ENCODE measurements around the gene PAPOLG.
"Not testable (repeated sequence)": the region's sequence is repeated elsewhere in the genome, so short reads cannot be mapped to it uniquely, and the experiment has no call there.

PAPOLG gene

DNA sequence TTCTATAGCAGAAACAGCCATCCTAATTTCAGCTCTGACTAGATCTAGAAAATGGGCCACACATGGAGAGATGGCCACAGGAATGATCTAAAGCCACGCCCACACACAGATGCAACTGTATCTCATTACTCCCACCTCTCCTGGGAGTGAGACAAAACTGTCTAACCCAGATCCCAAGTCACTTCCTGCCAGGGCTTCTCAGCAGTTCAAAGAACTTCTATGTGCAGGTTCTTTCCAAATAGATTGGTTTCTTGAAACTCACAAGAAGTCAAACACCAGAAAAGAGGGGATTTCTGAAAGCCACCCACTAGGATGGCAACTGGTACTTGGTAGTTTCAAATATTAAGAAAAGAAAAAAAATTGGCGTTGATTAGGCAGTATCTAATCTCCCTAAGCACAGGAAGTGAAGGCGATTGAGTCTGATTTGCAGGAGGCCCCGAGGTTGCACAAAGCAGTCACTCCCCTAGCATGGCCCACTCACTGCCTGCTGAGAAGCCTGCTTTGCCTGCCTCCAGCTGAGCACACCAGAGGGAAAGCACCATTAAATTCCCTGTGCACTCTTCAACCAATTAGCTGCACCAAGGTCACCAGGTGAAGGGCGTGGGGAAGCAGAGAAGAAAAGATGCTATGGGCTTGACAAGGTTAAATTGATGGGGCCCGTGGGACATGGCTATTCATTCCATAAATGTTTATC lies 51.1 kb downstream of the PAPOLG start:
- ATAC-seq (peak; percentile 90), DNase-seq (ENCODE audit: low spot score in 2 of 2) (peak; percentile 15 to 64)
- peaks cover 46% of the 10 kb centered on the region for H3K4me1 Mint-ChIP-seq
- peak overlapping the region; percentile 30 for H3K4me3 Mint-ChIP-seq
- peaks cover 6% of the 10 kb centered on the region for H3K36me3 Mint-ChIP-seq
- H3K9me3 Mint-ChIP-seq = no peaks in the 10 kb centered on the region
- peak overlapping the region; percentile 63 for H3K27ac Mint-ChIP-seq

DNA sequence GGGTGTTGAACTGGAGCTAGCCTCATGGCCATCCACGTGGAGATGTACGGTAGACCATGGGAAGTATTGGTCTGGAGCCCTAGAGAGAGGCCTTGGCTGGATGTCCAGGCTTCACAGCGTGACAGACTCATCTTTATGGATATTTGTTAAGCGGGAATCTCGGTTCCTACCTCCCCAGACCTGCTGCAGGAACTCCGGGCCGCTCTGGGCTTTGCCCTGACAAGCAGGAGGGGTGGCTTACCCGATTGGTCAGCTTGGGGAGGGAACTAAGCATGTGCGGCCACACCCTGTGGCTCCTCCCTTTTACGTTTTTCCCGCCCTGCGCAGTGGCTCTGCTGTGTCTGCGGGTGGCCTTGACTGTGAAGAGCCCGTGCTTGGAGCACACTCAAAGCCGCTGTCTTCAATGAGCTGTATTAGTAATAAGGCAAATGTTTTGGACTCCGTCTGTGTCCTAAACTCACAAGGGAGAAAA lies 52.3 kb downstream of the PAPOLG start:
- no peak overlapping the region for H3K4me3 Mint-ChIP-seq

DNA sequence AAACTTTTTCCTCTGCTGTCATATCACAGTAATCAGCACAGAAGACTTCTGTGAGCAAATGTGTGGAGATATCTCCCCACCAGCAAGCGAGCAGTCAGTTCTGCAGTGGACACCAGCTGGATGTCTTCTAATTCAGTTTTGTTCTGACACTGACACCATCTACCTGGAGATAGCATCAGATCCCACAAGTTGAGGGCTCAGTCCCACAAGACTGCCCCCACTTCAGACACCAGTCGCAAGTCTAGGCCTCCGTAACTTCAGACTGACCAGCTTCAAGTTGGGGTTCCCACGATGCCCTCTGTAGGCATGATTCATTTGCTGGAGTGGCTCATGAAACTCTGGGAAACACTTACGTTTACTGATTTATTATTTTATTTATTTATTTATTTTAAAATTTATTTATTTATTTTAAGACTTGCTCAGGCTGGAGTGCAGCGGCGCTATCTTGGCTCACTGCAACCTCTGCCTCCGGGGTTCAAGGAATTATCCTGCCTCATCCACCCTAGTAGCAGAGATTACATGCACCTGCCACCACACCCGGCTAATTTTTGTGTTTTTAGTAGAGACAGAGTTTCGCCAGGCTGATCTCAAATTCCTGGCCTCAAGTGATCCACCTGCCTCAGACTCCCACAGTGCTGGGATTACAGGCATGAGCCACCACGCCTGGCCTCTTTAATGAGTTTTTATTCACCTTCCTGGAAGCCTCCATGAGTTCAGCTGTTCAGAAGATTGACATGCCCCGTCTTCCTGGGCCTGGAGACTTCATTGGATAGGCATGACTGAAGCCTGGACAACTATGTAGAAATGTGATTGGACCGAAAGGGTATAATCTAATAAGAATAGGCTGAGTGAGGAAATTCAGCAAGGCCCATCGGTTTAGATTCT lies 55.7 kb downstream of the PAPOLG start:
- Mint-ChIP-seq H3K27ac (no peak overlapping the region), H3K36me3 (no peaks in the 10 kb centered on the region)

More for the DNA sequence above, 52.3 kb downstream of the PAPOLG start:
- Mint-ChIP-seq H3K36me3 (no peaks in the 10 kb centered on the region), H3K9me3 (no peaks in the 10 kb centered on the region), H3K4me1 (peaks cover 46% of the 10 kb centered on the region), H3K27ac (peak overlapping the region; percentile 29)
- DNase-seq (ENCODE audit: low spot score in 2 of 2) (no peak), ATAC-seq (no peak)

DNA sequence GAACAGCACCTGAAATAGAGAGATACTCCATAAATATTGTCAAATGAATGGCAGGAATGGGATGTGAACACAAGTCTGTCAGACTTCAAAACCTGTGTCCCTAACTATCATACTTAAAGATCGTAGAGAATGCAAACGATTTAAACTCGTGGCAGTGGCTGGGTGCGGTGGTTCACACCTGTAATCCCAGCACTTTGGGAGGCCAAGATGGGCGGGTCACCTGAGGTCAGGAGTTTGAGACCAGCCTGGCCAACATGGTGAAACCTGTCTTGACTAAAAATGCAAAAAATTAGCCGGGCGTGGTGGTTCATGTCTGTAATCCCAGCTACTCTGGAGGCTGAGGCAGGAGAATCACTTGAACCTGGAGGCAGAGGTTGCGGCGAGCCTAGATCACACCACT lies 61.1 kb downstream of the PAPOLG start:
- H3K9me3 Mint-ChIP-seq; DNase-seq (ENCODE audit: low spot score in 2 of 2); H3K4me3 Mint-ChIP-seq; ATAC-seq; H3K27ac Mint-ChIP-seq: not testable (repeated sequence)
- Mint-ChIP-seq H3K36me3 (peaks cover 17% of the 10 kb centered on the region), H3K4me1 (peaks cover 44% of the 10 kb centered on the region)

More for the DNA sequence above, 55.7 kb downstream of the PAPOLG start:
- ATAC-seq = no peak
- peaks cover 36% of the 10 kb centered on the region for H3K4me1 Mint-ChIP-seq
- H3K9me3 Mint-ChIP-seq = no peaks in the 10 kb centered on the region
- no peak for DNase-seq (ENCODE audit: low spot score in 2 of 2)
- no peak overlapping the region for H3K4me3 Mint-ChIP-seq

DNA sequence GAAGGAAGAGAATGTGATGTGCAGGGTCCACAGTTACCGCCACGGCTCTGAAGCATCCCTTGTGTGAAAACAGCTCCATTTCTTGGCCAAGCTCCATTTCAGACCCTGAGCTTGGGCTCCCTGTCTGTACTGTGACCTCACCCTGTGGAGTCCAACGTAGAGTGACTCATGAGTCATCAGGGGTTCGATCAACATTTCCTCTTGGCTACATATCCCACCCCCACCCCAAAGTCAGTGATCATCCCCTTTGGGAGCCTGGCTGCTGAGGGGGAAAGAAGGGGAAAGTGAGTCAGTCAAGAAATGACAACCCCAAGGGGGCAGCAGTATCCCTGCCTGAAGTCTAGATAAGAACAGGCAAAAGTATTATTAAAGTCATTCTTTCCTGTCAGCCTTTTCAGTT lies 62.2 kb downstream of the PAPOLG start:
- no peaks in the 10 kb centered on the region for H3K9me3 Mint-ChIP-seq
- peaks cover 17% of the 10 kb centered on the region for H3K36me3 Mint-ChIP-seq
- ATAC-seq = peak; percentile 59
- peaks cover 44% of the 10 kb centered on the region for H3K4me1 Mint-ChIP-seq
- peak overlapping the region; percentile 58 for H3K4me3 Mint-ChIP-seq
- no peak for DNase-seq (ENCODE audit: low spot score in 2 of 2)
- H3K27ac Mint-ChIP-seq = peak overlapping the region; percentile 89

DNA sequence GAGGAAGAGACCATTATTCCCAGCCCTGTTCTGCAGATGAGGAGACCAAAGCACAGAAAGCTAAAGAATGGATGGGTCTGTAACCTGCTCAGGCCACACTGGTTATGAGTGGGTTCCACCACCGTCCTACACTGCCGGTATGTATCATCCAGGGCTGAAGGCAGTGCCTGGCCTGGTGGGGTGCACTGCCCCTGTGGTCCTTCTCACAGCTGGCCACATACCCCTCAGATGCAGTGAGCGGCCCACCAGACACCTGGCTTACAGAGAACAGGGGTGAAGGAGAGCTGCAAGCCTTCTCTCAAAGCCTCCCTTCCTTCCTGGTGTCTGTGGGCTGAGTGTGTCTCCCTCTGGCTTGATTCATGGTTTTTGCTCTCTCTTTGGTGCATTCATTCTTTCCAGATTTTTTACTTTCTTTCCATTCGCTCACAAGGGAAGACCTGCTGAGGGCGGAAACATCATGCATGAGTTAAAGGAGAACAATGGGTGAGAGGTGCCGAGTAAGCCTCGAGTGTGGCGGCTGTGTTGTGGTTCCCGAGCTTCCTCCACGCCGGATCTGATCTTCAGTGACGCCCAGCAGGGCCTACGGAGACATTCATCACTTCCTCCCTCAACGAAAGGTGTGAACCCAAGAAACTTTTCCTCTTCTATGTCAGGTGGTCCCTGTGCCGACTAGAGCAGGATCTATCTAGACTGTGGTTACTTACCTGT lies 63.2 kb downstream of the PAPOLG start:
- ATAC-seq (peak; percentile 94), DNase-seq (ENCODE audit: low spot score in 2 of 2) (peak; percentile 56 to 83)
- H3K36me3 Mint-ChIP-seq = peaks cover 17% of the 10 kb centered on the region
- peak overlapping the region; percentile 58 for H3K4me3 Mint-ChIP-seq
- H3K9me3 Mint-ChIP-seq = no peaks in the 10 kb centered on the region
- peak overlapping the region; percentile 89 for H3K27ac Mint-ChIP-seq
- H3K4me1 Mint-ChIP-seq = peaks cover 44% of the 10 kb centered on the region

DNA sequence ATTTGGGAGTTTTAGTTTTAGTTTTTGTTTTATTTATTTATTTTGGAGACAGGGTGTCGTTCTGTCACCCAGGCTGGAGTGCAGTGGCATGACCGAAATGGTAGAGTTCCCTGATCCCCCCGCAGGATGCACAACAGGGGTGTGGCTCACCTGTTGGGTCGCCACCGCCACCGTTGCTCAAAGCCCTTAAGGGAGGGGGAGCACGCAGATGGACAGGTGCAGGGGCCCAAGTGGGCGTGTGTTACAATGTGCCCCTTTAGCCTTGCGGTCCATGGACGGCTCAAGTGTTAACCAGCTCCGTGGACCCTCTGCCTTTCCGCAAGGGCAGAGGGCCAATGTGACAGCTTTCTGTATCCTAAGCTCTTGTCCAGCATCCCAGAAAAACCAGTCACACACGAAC lies 63.9 kb downstream of the PAPOLG start:
- Mint-ChIP-seq H3K4me3 (peak overlapping the region; percentile 58), H3K4me1 (peaks cover 44% of the 10 kb centered on the region), H3K9me3 (no peaks in the 10 kb centered on the region), H3K27ac (peak overlapping the region; percentile 89), H3K36me3 (peaks cover 17% of the 10 kb centered on the region)
- no peak for DNase-seq (ENCODE audit: low spot score in 2 of 2)
- no peak for ATAC-seq

DNA sequence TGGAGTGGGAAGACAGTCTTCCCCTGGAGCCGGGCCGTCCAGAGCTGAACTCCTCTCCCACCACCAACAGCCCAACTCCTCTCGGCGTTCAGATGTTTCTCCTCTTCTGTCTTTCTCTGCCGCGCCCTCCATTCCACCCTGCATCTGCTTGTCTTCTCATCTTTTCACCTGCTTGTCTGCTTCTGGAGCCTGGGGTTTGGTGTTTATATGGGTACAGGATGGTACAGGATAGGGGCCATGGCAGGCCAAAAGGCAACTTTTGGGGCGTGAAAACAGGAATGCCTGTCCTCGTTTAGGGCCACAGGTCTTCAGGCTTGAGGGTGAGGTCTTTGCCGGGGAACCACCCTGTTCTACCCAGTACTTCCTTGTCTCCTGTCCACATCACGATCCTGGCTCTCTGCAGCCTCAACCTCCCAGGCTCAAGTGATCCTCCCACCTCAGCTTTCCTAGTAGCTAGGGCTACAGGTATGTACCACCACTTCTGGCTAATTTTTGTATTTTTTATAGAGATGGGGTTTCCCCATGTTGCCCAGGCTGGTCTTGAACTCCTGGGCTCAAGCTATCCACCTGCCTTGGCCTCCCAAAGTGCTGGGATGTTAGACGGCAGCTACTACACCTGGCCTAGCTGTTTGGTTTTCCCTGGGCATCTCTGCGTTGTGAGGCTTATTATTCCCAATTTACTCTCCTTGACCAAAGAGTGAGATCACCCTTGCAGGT lies 64.5 kb downstream of the PAPOLG start:
- peaks cover 17% of the 10 kb centered on the region for H3K36me3 Mint-ChIP-seq
- no peak for DNase-seq (ENCODE audit: low spot score in 2 of 2)
- no peak for ATAC-seq
- peak overlapping the region; percentile 58 for H3K4me3 Mint-ChIP-seq
- H3K9me3 Mint-ChIP-seq = no peaks in the 10 kb centered on the region
- H3K27ac Mint-ChIP-seq = peak overlapping the region; percentile 72
- peaks cover 44% of the 10 kb centered on the region for H3K4me1 Mint-ChIP-seq

DNA sequence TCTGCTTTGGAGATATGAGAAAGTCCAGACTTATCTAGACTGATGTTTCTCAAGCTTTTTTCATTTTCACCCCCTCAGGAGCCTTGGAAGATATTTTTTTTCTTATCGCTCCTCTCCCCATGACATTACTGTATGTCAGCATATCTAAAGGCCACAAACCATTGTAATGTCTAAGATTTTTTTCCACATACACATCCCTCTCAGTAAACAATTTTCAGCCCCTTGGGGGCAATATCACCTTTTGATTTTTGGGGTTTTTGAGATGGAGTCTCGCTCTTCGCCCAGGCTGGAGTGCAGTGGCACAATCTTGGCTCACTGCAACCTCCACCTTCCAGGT lies 65.0 kb downstream of the PAPOLG start:
- ATAC-seq (no peak), DNase-seq (ENCODE audit: low spot score in 2 of 2) (no peak)
- H3K9me3 Mint-ChIP-seq = no peaks in the 10 kb centered on the region
- no peak overlapping the region for H3K27ac Mint-ChIP-seq
- peaks cover 44% of the 10 kb centered on the region for H3K4me1 Mint-ChIP-seq
- no peak overlapping the region for H3K4me3 Mint-ChIP-seq
- peaks cover 17% of the 10 kb centered on the region for H3K36me3 Mint-ChIP-seq

DNA sequence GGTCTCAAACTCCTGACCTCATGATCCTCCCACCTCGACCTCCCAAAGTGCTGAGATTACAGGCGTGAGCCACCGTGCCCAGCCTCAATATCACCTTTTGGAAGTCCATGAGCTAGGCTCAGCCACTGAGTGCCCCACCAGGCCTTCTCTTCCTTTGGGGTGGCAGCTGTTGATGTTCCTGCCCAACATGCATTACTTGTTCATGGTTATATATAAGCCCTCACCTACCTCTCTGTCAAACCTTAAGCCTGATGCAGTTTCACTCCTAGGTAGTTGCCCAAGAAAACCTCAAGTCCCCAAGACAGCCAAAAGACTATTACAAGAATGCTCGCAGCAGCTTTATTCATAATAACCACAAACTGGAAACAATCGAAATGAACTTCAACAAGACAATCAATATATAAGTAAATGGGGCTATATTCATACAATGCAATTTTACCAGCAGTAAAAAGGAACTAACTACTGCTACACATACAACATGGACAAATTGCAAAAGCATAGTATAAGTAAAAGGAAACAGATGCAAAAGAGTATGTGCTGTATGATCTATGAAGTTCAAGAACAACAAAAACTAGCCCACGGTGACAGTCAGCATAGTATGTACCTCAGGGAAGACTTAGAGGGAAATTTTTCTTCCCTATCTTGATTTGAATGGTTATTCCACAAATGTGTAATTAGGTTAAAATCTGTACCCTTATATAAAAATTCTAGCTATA lies 65.7 kb downstream of the PAPOLG start:
- ATAC-seq (no peak), DNase-seq (ENCODE audit: low spot score in 2 of 2) (no peak)
- no peaks in the 10 kb centered on the region for H3K9me3 Mint-ChIP-seq
- H3K4me3 Mint-ChIP-seq = no peak overlapping the region
- no peak overlapping the region for H3K27ac Mint-ChIP-seq
- peaks cover 42% of the 10 kb centered on the region for H3K4me1 Mint-ChIP-seq
- H3K36me3 Mint-ChIP-seq = peaks cover 17% of the 10 kb centered on the region

DNA sequence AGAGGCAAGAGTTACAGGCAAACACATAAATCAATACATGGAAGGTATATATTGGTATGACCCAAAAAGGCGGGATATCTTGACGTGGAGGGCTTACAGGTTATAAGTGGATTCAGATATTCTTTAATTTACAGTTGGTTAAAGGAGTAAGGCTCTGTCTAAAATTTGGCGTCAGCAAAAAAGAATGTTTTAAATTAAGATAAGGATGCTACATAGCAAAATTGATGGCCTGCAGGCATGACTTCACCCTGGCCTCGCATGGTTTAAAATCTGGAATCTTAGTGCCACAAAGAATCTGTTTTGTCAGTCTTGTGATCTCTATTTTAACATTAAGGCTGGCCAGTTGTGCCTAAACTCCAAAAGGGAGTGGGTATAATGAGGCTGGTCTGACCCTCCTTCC lies 66.9 kb downstream of the PAPOLG start:
- H3K4me1 Mint-ChIP-seq = peaks cover 42% of the 10 kb centered on the region
- ATAC-seq = no peak
- H3K9me3 Mint-ChIP-seq = no peaks in the 10 kb centered on the region
- DNase-seq (ENCODE audit: low spot score in 2 of 2) = no peak
- H3K4me3 Mint-ChIP-seq = no peak overlapping the region
- H3K27ac Mint-ChIP-seq = no peak overlapping the region
- peaks cover 17% of the 10 kb centered on the region for H3K36me3 Mint-ChIP-seq

DNA sequence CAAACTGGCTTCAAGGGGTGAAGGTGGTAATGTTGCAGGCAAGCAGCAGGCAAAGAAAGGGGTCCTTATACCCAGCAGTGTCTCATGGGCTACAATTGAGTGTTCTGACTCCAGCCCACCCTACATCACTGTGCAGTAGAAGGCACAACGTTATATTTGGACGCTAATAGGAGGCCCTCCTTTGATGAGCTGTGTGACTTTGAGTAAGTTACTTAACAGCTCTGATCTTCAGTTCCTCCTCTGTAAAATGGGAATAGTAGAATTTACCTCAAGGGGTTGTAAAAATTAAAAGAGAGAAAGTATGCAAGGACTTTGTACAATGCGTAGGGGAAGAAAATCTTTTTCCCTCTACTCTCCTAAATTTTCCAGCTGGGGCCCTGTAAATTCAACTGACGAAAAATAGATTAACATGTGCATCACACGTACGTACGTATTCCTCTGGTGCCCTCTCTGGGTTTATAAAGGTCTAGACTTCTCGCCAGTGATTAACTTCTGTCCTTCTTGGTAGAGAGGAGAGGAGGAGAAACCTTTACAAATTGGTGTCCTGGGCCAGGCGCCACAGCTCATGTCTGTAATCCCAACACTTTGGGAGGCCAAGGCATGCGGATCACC lies 67.7 kb downstream of the PAPOLG start:
- DNase-seq (ENCODE audit: low spot score in 2 of 2) (no peak), ATAC-seq (no peak)
- H3K27ac Mint-ChIP-seq = no peak overlapping the region
- no peaks in the 10 kb centered on the region for H3K9me3 Mint-ChIP-seq
- H3K4me3 Mint-ChIP-seq = no peak overlapping the region
- peaks cover 10% of the 10 kb centered on the region for H3K36me3 Mint-ChIP-seq
- peaks cover 34% of the 10 kb centered on the region for H3K4me1 Mint-ChIP-seq

DNA sequence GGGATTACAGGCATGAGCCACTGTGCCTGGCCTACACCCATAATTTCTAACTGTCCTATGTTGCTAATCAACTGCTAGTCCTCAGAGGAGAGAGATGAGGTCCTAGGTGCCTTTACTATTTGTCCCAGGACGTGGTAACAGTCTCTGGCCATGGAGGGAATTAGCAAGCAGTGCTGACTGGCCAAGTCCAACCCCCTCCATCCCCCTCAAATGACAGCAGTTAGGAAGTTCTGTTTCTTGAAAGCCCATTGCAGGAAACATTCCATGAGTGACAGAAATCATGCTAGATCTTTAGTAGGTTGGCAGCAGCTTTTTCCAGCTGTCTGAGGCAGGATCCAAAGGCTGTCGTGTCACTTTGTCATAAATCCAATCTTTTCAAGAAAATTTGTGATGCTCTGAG lies 69.6 kb downstream of the PAPOLG start:
- ATAC-seq (no peak), DNase-seq (ENCODE audit: low spot score in 2 of 2) (no peak)
- Mint-ChIP-seq H3K36me3 (no peaks in the 10 kb centered on the region), H3K9me3 (peaks cover 4% of the 10 kb centered on the region), H3K4me3 (no peak overlapping the region), H3K27ac (no peak overlapping the region), H3K4me1 (peaks cover 15% of the 10 kb centered on the region)

DNA sequence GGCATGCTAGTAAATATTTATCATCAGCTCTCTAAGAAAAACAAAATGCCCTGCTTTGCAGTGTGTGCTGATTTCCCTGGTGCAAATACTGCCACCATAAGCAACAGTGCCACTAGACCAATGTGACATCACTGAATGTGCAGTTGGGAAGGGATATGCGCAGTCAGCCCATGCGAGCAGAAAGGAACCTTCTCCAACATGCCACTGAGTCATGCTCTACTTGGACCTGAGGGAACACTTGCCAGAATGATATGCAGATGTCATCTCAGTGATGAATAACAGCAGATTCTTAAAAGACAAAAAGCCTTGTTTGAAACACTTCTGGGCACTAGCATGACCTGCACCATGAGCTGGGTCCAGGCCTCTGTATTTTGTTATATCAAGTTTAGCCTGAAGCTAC lies 70.0 kb downstream of the PAPOLG start:
- ATAC-seq (peak; percentile 26), DNase-seq (ENCODE audit: low spot score in 2 of 2) (no peak)
- no peak overlapping the region for H3K4me3 Mint-ChIP-seq
- no peak overlapping the region for H3K27ac Mint-ChIP-seq
- peaks cover 11% of the 10 kb centered on the region for H3K4me1 Mint-ChIP-seq
- H3K9me3 Mint-ChIP-seq = peaks cover 4% of the 10 kb centered on the region
- H3K36me3 Mint-ChIP-seq = no peaks in the 10 kb centered on the region
